ENCODE results near the gene CPLX3. TPM values are rescaled to one million over a fixed set of nuclear protein-coding genes. Genes with fewer than 3 reads are reported as not detected.
A peak's percentile ranks its signal among the peaks of the same experiment; 100 is the strongest.

The CPLX3 gene
- polyA plus RNA-seq, 2 of the 4 experiments (the other 2 are of a cell fraction): not detected

- Histone ChIP-seq H3K27ac (no peak overlapping the region), H3K9me3 (no peaks in the 10 kb centered on the region), H3K4me2 (no peak overlapping the region), H3K4me3 (no peak overlapping the region), H3K4me1 (peaks cover 5% of the 10 kb centered on the region; the same call in 1 of the 3 replicates)
- WGBS (ENCODE audit: missing lambda C conversion rate): 82% methylated on average over 5 of the region's 5 CpGs
- POLR2A ChIA-PET: no interaction called here
- ATAC-seq (peak in 1 of 2 experiments; percentile 44; a peak in 2 of 6 replicates), FAIRE-seq (no peak), DNase-seq (ENCODE audit: low read depth in 1 of 2, low spot score in 1 of 2) (no peak)
- CTCF ChIA-PET: interaction anchor here (2.1 to 2.7 kb wide), 3 partner anchors 15 to 45 kb away, joined by 7 to 10 read pairs (median 9); partner anchors contain the start of gene ULK3
- TF ChIP-seq, protein P1, sequence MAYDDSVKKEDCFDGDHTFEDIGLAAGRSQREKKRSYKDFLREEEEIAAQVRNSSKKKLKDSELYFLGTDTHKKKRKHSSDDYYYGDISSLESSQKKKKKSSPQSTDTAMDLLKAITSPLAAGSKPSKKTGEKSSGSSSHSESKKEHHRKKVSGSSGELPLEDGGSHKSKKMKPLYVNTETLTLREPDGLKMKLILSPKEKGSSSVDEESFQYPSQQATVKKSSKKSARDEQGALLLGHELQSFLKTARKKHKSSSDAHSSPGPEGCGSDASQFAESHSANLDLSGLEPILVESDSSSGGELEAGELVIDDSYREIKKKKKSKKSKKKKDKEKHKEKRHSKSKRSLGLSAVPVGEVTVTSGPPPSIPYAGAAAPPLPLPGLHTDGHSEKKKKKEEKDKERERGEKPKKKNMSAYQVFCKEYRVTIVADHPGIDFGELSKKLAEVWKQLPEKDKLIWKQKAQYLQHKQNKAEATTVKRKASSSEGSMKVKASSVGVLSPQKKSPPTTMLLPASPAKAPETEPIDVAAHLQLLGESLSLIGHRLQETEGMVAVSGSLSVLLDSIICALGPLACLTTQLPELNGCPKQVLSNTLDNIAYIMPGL (CRISPR knock-in tag; IDR thresholded peaks at IDR 0.05; ENCODE audit: borderline replicate concordance): no peak
- TF ChIP-seq CBX2 (IDR thresholded peaks at IDR 0.05; ENCODE audit: borderline replicate concordance, low read depth) (no peak), EP300 (IDR thresholded peaks at IDR 0.05) (no peak), CHD2 (IDR thresholded peaks at IDR 0.05; ENCODE audit: low read length, partially characterized antibody) (no peak), KDM5A (IDR thresholded peaks at IDR 0.05) (no peak), HOXB5 (CRISPR knock-in tag; IDR thresholded peaks at IDR 0.05) (no peak), EHF (CRISPR knock-in tag; IDR thresholded peaks at IDR 0.05) (no peak), TP53 (CRISPR knock-in tag; IDR thresholded peaks at IDR 0.05) (no peak), MAX (IDR thresholded peaks at IDR 0.05) (no peak), TFCP2L1 (CRISPR knock-in tag; IDR thresholded peaks at IDR 0.05) (no peak), POLR2A (IDR thresholded peaks at IDR 0.05; ENCODE audit: low read length) (no peak), FOSL2 (IDR thresholded peaks at IDR 0.05) (no peak), FOSL2 (CRISPR knock-in tag; IDR thresholded peaks at IDR 0.05) (no peak), RCOR1 (IDR thresholded peaks at IDR 0.05; ENCODE audit: low read depth, low read length) (no peak), RARB (CRISPR knock-in tag; IDR thresholded peaks at IDR 0.05) (no peak), ESRRA (IDR thresholded peaks at IDR 0.05; ENCODE audit: borderline replicate concordance, low read length) (no peak), NFE2L2 (conservative IDR thresholded peaks at IDR 0.05; ENCODE audit: low read length) (no peak), KDM1A (IDR thresholded peaks at IDR 0.05; ENCODE audit: low read depth) (no peak), HOXA7 (CRISPR knock-in tag; IDR thresholded peaks at IDR 0.05) (no peak), MYC (IDR thresholded peaks at IDR 0.05; ENCODE audit: borderline replicate concordance, low read length) (no peak)
Observed at GRCh38 chr15:74857082-74857655, 30.7 kb downstream of the CPLX3 start.

DNA sequence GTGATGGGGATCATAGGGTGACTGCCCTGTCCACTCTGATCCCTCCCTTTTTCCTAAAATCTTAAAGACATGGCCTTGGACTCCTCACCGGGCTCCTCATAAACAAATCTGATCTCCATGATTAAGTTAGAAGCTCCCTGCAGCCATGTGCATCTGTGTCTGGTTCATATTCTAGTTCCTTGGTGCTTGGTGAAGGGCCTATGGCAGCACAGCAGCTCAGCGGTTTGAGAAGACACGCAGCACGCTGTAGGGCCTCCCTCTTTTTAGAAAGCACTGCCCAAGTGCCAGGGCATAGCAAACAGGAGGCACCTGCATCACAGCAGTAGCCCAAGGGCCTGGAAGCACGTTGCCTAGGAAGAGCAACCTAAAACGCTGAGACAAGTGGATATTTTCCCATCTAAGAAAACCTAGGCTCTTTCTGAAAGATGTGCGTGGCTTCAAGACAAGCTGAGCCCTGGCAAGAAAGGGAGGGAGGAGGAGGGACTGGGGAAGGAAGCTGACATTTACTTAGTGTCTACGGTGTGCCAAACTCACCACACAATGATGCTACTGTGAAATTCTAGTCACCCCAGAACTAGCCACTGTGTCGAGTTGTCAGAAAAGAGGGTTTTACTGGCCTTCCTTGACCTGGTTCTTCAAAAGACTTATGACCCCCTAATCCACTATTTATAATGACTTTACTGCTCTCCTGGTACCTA, 31.4 kb downstream of the CPLX3 start:
- CTCF ChIA-PET: interaction anchor here (0.5 to 2.2 kb wide), 2 partner anchors 36 to 44 kb away, joined by 3 to 9 read pairs; no protein-coding TSS in a partner anchor
- H3K9me3 ChIP-seq: no peaks in the 10 kb centered on the region
- H3K4me2 ChIP-seq: no peak overlapping the region
- TF ChIP-seq EHF (CRISPR knock-in tag; IDR thresholded peaks at IDR 0.05) (no peak), ZSCAN20 (CRISPR knock-in tag; IDR thresholded peaks at IDR 0.05) (no peak), ATOH8 (CRISPR knock-in tag; IDR thresholded peaks at IDR 0.05; ENCODE audit: low read depth) (no peak)
- FAIRE-seq: no peak
- WGBS (ENCODE audit: missing lambda C conversion rate): 85% methylated on average over 9 of the region's 9 CpGs
- H3K4me1 ChIP-seq: peaks cover 5% of the 10 kb centered on the region; the same call in 2 of the 3 replicates
- POLR2A ChIA-PET: no interaction called here
- no peak overlapping the region for H3K27ac ChIP-seq
- no peak overlapping the region for H3K4me3 ChIP-seq
- DNase-seq (ENCODE audit: low read depth in 1 of 2, low spot score in 1 of 2): no peak
- ATAC-seq: no peak
